HL-60 (cell line): ENCODE data around the gene MORF4L2.
A peak's percentile ranks its signal among the peaks of the same experiment; 100 is the strongest.

Experiments
- DNase-seq, 2 experiments: peaks; one replicate each; pipeline ENCODE4 v3.0.0-alpha.2; 2010 to 2020; ENCODE audit warnings: low read depth in 1 of 2, low spot score in 1 of 2
- H3K27ac ChIP-seq: fragments of 250-450 bp; sonication (Bioruptor Pico); replicated peaks from 2 replicates; pipeline ENCODE4 v1.5.1; 2020; ENCODE audit warnings: mild to moderate bottlenecking, moderate library complexity
- H3K27me3 ChIP-seq: fragments of 250-450 bp; sonication (Bioruptor Pico); 2 replicates; pipeline ENCODE4 v1.5.1; 2021; ENCODE audit warnings: mild to moderate bottlenecking, moderate library complexity; ENCODE audit not compliant: insufficient read depth, poor library complexity, severe bottlenecking
- H3K4me3 ChIP-seq: replicated peaks from 2 replicates; pipeline ENCODE4 v1.5.1; 2011; ENCODE audit warnings: mild to moderate bottlenecking, control low read depth, low read length; ENCODE audit not compliant: insufficient read depth
- GABPA ChIP-seq: IDR thresholded peaks from 2 replicates; pipeline ENCODE4 v1.6.1; 2012; ENCODE audit warnings: low read depth
- POLR2AphosphoS5 ChIP-seq: IDR thresholded peaks from 2 replicates; pipeline ENCODE4 v1.6.1; 2012; ENCODE audit warnings: low read depth
- SPI1 ChIP-seq: IDR thresholded peaks from 2 replicates; pipeline ENCODE4 v1.6.1; 2012; ENCODE audit warnings: low read depth, mild to moderate bottlenecking, borderline replicate concordance
- TF ChIP-seq, protein P1 (sequence below): IDR thresholded peaks from 2 replicates; pipeline ENCODE4 v1.6.1; 2012; ENCODE audit warnings: low read depth; ENCODE audit not compliant: insufficient replicate concordance
- TF ChIP-seq, protein P2 (sequence below): IDR thresholded peaks from one replicate; pipeline ENCODE4 v1.5.1; 2011; ENCODE audit warnings: low read length, control low read depth, inconsistent platforms; ENCODE audit not compliant: insufficient read depth

The MORF4L2 gene

DNA sequence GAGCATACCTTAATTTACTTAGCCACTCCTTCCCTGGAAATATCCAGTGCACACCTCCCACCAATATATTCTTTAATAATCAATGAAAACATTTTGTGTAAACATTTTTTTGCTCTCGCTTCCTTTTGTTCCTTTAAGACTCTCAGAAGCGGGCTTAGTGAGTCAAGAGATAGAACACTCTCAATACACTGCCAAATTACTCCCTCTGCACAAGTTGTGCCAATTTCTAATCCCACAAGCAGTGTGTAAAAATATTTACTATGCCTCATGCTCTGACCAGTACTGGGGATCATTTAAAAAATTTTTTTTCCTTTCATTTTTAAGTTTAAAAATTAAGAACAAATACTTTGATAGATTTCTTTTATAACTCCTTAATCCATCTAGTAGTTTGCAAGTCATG is 5.1 kb downstream of the MORF4L2 start:
- no peak overlapping the region for H3K4me3 ChIP-seq
- H3K27me3 ChIP-seq = no peaks in the 10 kb centered on the region
- TF ChIP-seq, protein P1, sequence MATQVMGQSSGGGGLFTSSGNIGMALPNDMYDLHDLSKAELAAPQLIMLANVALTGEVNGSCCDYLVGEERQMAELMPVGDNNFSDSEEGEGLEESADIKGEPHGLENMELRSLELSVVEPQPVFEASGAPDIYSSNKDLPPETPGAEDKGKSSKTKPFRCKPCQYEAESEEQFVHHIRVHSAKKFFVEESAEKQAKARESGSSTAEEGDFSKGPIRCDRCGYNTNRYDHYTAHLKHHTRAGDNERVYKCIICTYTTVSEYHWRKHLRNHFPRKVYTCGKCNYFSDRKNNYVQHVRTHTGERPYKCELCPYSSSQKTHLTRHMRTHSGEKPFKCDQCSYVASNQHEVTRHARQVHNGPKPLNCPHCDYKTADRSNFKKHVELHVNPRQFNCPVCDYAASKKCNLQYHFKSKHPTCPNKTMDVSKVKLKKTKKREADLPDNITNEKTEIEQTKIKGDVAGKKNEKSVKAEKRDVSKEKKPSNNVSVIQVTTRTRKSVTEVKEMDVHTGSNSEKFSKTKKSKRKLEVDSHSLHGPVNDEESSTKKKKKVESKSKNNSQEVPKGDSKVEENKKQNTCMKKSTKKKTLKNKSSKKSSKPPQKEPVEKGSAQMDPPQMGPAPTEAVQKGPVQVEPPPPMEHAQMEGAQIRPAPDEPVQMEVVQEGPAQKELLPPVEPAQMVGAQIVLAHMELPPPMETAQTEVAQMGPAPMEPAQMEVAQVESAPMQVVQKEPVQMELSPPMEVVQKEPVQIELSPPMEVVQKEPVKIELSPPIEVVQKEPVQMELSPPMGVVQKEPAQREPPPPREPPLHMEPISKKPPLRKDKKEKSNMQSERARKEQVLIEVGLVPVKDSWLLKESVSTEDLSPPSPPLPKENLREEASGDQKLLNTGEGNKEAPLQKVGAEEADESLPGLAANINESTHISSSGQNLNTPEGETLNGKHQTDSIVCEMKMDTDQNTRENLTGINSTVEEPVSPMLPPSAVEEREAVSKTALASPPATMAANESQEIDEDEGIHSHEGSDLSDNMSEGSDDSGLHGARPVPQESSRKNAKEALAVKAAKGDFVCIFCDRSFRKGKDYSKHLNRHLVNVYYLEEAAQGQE = no peak
- TF ChIP-seq POLR2AphosphoS5 = no peak
- no peak for TF ChIP-seq SPI1
- no peak for TF ChIP-seq GABPA
- TF ChIP-seq, protein P2, sequence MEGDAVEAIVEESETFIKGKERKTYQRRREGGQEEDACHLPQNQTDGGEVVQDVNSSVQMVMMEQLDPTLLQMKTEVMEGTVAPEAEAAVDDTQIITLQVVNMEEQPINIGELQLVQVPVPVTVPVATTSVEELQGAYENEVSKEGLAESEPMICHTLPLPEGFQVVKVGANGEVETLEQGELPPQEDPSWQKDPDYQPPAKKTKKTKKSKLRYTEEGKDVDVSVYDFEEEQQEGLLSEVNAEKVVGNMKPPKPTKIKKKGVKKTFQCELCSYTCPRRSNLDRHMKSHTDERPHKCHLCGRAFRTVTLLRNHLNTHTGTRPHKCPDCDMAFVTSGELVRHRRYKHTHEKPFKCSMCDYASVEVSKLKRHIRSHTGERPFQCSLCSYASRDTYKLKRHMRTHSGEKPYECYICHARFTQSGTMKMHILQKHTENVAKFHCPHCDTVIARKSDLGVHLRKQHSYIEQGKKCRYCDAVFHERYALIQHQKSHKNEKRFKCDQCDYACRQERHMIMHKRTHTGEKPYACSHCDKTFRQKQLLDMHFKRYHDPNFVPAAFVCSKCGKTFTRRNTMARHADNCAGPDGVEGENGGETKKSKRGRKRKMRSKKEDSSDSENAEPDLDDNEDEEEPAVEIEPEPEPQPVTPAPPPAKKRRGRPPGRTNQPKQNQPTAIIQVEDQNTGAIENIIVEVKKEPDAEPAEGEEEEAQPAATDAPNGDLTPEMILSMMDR = no peak
- DNase-seq = no peak
- H3K27ac ChIP-seq = no peak overlapping the region

DNA sequence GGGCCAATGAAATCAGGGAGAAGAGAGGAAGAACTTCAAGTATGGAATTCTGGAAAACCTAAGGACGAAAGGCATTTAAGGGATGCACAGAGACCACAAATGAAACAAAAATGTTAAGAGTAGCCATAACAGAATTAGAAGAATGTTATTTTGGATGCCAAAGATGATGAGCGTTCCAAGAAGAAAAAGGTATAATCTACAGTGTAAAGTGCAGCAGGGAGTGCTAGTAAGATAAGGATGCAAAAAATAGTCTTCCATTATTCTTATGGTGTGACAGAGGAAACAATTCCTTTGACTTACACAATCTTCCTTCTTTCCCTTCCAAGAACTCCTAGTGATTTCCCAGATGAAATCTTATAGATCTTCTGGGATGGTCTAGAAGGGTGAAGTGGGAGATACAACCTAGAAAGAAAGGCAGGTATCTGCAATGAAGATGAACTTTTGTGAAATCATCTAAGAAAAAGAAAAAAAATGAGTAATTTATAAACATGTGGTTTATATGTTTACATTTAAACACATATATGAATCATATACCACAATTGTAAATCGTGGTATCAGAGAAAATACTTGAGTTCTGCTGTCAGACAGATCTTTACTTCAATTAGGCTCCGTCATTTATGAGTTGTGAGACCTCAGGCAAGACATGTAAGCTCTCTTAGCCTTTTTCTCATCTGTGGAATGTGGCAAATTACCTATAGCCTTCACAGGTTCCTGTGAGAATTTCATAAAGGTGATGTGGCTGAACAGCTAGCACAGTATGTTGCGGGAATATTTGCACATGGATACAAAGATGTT is 8.1 kb downstream of the MORF4L2 start:
- TF ChIP-seq, protein P2 = no peak
- TF ChIP-seq GABPA = no peak
- TF ChIP-seq SPI1 = no peak
- TF ChIP-seq, protein P1 = no peak
- no peak for TF ChIP-seq POLR2AphosphoS5
- H3K4me3 ChIP-seq = no peak overlapping the region

DNA sequence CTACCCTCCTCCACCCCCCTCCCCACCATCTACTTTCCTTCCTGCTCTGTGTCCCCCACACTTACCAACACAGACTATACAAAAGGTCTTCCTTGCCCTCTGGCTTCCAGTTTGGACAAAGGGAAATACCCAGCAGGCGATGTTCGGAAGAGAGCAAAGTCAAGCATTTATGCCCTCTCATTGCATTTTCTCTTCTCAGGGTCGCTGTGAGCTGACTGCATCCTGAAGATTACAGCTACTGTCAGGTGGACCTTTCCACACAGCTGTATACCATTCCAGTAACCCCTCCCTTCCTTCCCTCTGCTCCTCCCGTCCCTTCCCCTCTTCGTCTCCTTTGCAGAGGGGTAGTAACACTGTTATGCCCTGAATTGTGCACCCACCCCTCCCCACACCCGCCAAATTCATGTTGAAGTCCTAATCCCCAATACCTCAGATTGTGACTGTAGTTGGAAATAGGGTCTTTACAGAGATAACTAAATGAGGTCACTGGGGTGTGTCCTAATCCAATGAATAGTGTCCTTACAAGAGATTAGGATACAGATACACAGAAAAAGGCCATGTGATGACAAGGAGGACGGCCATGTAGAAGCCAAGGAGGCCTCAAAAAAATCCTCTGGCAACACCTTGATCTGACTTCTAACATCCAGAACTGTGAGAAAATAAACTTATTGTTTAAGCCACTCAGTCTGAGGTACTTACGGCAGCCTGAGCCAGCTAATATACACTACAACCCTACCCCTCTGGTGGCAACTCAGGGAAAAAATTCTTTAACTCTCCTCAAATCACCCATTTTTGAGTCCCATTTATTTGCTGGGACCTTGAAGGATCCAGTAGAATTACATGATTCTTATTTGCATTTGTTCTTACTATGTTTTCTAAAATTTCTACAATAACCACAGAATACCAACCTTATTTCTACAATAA is 11.7 kb downstream of the MORF4L2 start:
- DNase-seq = no peak
- Histone ChIP-seq H3K27me3 (no peaks in the 10 kb centered on the region), H3K27ac (no peak overlapping the region), H3K4me3 (no peak overlapping the region)
- TF ChIP-seq, protein P1 = no peak
- peak; percentile 39; the same call in 1 of the 2 replicates for TF ChIP-seq POLR2AphosphoS5

More for the DNA sequence above, 8.1 kb downstream of the MORF4L2 start:
- no peak for DNase-seq
- Histone ChIP-seq H3K27me3 (no peaks in the 10 kb centered on the region), H3K27ac (no peak overlapping the region)
